ENCODE results near the gene LRRC8E. TPM values are rescaled to one million over a fixed set of nuclear protein-coding genes. Genes with fewer than 3 reads are reported as not detected.

The LRRC8E gene
- total RNA-seq, 1 experiment from 2014 or later, result 3.0 TPM

DNA sequence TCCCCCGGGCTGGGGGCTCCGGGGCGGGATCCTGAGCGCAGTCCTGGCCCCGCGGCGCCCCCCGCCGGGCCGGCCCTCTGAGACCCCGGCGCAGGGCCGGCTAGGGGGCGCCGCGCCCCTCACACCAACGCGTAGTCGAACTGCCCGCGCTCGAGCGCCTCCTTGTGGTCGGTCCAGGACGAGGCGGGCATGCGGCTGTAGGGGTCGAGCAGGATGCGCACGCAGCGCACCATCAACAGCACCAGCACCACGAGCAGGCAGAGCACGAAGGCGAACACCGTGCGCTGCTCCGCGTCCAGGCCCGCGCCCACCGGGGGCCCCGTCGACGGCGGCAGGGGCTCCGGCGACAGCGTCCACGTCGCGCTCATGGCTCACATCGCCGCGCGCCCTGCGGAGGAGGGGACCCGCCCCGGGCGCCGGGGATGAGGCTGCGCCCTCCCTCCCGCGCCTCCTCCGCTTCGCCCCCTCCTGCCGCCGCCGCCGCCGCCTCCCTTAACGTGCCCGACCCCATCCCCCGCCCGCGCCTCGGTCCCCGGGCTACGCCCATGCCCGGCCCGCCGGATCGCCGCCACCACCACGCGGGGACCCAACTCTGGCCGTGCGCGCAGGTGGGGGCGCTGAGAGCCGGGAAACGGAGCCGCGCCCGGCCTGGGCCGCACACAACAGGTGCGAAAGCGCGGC, 37.0 kb downstream of the LRRC8E start (continued):
- TF ChIP-seq, protein P1, sequence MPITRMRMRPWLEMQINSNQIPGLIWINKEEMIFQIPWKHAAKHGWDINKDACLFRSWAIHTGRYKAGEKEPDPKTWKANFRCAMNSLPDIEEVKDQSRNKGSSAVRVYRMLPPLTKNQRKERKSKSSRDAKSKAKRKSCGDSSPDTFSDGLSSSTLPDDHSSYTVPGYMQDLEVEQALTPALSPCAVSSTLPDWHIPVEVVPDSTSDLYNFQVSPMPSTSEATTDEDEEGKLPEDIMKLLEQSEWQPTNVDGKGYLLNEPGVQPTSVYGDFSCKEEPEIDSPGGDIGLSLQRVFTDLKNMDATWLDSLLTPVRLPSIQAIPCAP (CRISPR knock-in tag; IDR thresholded peaks at IDR 0.05), result peak; percentile 77; the same call in 1 of the 2 replicates
- TF ChIP-seq ZNF416 (CRISPR knock-in tag; IDR thresholded peaks at IDR 0.05) (peak; percentile 70; the same call in 1 of the 2 replicates), ZNF219 (CRISPR knock-in tag; IDR thresholded peaks at IDR 0.05; ENCODE audit: borderline replicate concordance) (peak; percentile 73; the same call in 1 of the 2 replicates), ESRRA (CRISPR knock-in tag; IDR thresholded peaks at IDR 0.05; ENCODE audit: borderline replicate concordance) (peak; percentile 93), MAX (CRISPR knock-in tag; IDR thresholded peaks at IDR 0.05) (peak; percentile 98), NR2C2 (CRISPR knock-in tag; IDR thresholded peaks at IDR 0.05) (peak; percentile 66; the same call in 1 of the 2 replicates), ZNF263 (CRISPR knock-in tag; IDR thresholded peaks at IDR 0.05; ENCODE audit: low read depth) (no peak), CDX4 (CRISPR knock-in tag; IDR thresholded peaks at IDR 0.05; ENCODE audit: borderline replicate concordance) (no peak), PRRX2 (CRISPR knock-in tag; IDR thresholded peaks at IDR 0.05) (no peak), ZNF232 (CRISPR knock-in tag; IDR thresholded peaks at IDR 0.05) (peak; percentile 92), PRDM15 (CRISPR knock-in tag; IDR thresholded peaks at IDR 0.05) (peak; percentile 48; the same call in 1 of the 2 replicates), JAZF1 (CRISPR knock-in tag; IDR thresholded peaks at IDR 0.05) (no peak), SMAD3 (CRISPR knock-in tag; IDR thresholded peaks at IDR 0.05; ENCODE audit: borderline replicate concordance) (peak; percentile 91), RORB (CRISPR knock-in tag; IDR thresholded peaks at IDR 0.05) (no peak), FOXK1 (CRISPR knock-in tag; IDR thresholded peaks at IDR 0.05) (peak; percentile 94), ZNF671 (CRISPR knock-in tag; IDR thresholded peaks at IDR 0.05) (no peak), ZNF317 (CRISPR knock-in tag; IDR thresholded peaks at IDR 0.05; ENCODE audit: borderline replicate concordance, low read depth) (no peak)
- TF ChIP-seq, protein P2, sequence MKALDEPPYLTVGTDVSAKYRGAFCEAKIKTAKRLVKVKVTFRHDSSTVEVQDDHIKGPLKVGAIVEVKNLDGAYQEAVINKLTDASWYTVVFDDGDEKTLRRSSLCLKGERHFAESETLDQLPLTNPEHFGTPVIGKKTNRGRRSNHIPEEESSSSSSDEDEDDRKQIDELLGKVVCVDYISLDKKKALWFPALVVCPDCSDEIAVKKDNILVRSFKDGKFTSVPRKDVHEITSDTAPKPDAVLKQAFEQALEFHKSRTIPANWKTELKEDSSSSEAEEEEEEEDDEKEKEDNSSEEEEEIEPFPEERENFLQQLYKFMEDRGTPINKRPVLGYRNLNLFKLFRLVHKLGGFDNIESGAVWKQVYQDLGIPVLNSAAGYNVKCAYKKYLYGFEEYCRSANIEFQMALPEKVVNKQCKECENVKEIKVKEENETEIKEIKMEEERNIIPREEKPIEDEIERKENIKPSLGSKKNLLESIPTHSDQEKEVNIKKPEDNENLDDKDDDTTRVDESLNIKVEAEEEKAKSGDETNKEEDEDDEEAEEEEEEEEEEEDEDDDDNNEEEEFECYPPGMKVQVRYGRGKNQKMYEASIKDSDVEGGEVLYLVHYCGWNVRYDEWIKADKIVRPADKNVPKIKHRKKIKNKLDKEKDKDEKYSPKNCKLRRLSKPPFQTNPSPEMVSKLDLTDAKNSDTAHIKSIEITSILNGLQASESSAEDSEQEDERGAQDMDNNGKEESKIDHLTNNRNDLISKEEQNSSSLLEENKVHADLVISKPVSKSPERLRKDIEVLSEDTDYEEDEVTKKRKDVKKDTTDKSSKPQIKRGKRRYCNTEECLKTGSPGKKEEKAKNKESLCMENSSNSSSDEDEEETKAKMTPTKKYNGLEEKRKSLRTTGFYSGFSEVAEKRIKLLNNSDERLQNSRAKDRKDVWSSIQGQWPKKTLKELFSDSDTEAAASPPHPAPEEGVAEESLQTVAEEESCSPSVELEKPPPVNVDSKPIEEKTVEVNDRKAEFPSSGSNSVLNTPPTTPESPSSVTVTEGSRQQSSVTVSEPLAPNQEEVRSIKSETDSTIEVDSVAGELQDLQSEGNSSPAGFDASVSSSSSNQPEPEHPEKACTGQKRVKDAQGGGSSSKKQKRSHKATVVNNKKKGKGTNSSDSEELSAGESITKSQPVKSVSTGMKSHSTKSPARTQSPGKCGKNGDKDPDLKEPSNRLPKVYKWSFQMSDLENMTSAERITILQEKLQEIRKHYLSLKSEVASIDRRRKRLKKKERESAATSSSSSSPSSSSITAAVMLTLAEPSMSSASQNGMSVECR (CRISPR knock-in tag; IDR thresholded peaks at IDR 0.05; ENCODE audit: borderline replicate concordance), result peak; percentile 90; the same call in 1 of the 2 replicates
- TF ChIP-seq, protein P3, sequence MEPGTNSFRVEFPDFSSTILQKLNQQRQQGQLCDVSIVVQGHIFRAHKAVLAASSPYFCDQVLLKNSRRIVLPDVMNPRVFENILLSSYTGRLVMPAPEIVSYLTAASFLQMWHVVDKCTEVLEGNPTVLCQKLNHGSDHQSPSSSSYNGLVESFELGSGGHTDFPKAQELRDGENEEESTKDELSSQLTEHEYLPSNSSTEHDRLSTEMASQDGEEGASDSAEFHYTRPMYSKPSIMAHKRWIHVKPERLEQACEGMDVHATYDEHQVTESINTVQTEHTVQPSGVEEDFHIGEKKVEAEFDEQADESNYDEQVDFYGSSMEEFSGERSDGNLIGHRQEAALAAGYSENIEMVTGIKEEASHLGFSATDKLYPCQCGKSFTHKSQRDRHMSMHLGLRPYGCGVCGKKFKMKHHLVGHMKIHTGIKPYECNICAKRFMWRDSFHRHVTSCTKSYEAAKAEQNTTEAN (CRISPR knock-in tag; IDR thresholded peaks at IDR 0.05), result peak; percentile 95
- TF ChIP-seq, protein P4, sequence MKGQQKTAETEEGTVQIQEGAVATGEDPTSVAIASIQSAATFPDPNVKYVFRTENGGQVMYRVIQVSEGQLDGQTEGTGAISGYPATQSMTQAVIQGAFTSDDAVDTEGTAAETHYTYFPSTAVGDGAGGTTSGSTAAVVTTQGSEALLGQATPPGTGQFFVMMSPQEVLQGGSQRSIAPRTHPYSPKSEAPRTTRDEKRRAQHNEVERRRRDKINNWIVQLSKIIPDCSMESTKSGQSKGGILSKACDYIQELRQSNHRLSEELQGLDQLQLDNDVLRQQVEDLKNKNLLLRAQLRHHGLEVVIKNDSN (CRISPR knock-in tag; IDR thresholded peaks at IDR 0.05), result peak; percentile 58
- TF ChIP-seq, protein P5, sequence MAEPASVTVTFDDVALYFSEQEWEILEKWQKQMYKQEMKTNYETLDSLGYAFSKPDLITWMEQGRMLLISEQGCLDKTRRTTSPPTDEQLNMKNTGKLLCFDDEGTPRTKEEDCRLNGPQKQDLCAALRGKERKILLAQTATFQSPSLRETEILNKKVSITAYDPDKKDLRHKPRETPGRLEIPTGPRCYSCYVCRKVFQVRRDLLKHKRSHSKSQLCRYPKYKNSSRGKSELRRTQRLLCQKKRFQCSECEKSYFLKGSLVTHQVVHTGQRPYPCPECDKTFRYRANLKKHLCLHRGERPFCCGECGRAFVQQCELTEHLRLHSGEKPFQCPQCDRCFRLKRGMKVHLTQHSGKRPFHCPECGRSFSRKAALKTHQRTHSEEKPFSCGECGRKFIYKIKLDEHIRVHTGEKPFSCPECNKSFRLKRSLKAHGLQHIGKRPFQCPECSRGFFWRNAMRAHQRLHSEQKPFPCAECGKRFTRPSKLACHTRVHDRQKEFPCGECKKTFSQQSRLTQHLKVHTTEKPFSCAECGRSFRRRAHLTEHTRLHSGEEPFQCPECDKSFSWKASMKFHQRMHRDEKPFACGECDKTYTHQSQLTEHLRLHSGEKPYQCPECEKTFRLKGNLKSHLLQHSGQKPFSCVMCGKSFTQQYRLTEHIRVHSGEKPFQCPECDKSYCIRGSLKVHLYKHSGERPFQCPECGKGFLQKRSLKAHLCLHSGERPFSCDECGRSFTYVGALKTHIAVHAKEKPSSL (CRISPR knock-in tag; conservative IDR thresholded peaks at IDR 0.05), result no peak

Data from WTC11 (cell line).